Measurements from ENCODE around the gene TRMT2B.
"Not testable (repeated sequence)": the region's sequence is repeated elsewhere in the genome, so short reads cannot be mapped to it uniquely, and the experiment has no call there.

The TRMT2B gene

GRCh38 chrX:101051549-101052302, at the start of gene TRMT2B:
TRMT2B (minus strand) TSS chrX:101052111; CDS start chrX:101042289, 9,822 bp downstream.
- peak; percentile 66 to 87 (median 77) for DNase-seq

GRCh38 chrX:101097546-101098453, 45.9 kb upstream of the TRMT2B start, which contains the start of gene CENPI:
CENPI (plus strand) TSS chrX:101098204; CDS start chrX:101101071, 2,867 bp downstream.
- DNase-seq = peak; percentile 85 to 94 (median 90)

- DNase-seq = no peak
Observed at GRCh38 chrX:101091817-101092216, 39.9 kb upstream of the TRMT2B start.

GRCh38 chrX:101081231-101081630, 29.3 kb upstream of the TRMT2B start:
- DNase-seq = no peak

- DNase-seq = no peak
Observed at GRCh38 chrX:101080326-101081124, 28.6 kb upstream of the TRMT2B start.

GRCh38 chrX:101079736-101080270, 27.9 kb upstream of the TRMT2B start:
- no peak for DNase-seq

- no peak for DNase-seq
Observed at GRCh38 chrX:101078716-101079598, 27.0 kb upstream of the TRMT2B start, which contains the start of gene TMEM35A. TMEM35A (plus strand) TSS chrX:101078879; CDS start chrX:101079003, 124 bp downstream.

- no peak for DNase-seq
Observed at GRCh38 chrX:101071582-101071981, 19.7 kb upstream of the TRMT2B start.

- DNase-seq = no peak
Observed at GRCh38 chrX:101062176-101062575, 10.3 kb upstream of the TRMT2B start.

- no peak for DNase-seq
Observed at GRCh38 chrX:101057093-101057714, 5.3 kb upstream of the TRMT2B start.

- not testable (repeated sequence) for DNase-seq
Observed at GRCh38 chrX:101056551-101056950, 4.6 kb upstream of the TRMT2B start.

- DNase-seq = peak in 1 of 6 experiments; percentile 22
Observed at GRCh38 chrX:101051153-101051548, 760 bp downstream of the TRMT2B start.

GRCh38 chrX:101040197-101040596, 11.7 kb downstream of the TRMT2B start:
- no peak for DNase-seq

GRCh38 chrX:101037231-101037630, 14.7 kb downstream of the TRMT2B start:
- DNase-seq = no peak

GRCh38 chrX:101029665-101030064, 22.2 kb downstream of the TRMT2B start:
- DNase-seq = no peak

- no peak for DNase-seq
Observed at GRCh38 chrX:101028562-101028961, 23.3 kb downstream of the TRMT2B start.

GRCh38 chrX:101025126-101025525, 26.8 kb downstream of the TRMT2B start:
- DNase-seq = no peak

GRCh38 chrX:101022020-101022419, 29.9 kb downstream of the TRMT2B start:
- DNase-seq = no peak

- DNase-seq = not testable (repeated sequence)
Observed at GRCh38 chrX:101012031-101012430, 39.9 kb downstream of the TRMT2B start.

- DNase-seq = no peak
Observed at GRCh38 chrX:101009090-101009489, 42.8 kb downstream of the TRMT2B start.

- no peak for DNase-seq
Observed at GRCh38 chrX:100999451-100999850, 52.5 kb downstream of the TRMT2B start.
